ENCODE data around the gene ATRNL1.

The ATRNL1 gene

GRCh38 chr10:115163129-115163528, 70.0 kb downstream of the ATRNL1 start:
- no CpG with 5 or more reads among the region's 5 CpGs for WGBS, 2 donors (ENCODE audit: extremely low coverage in 2 of 2, insufficient read length in 2 of 2, insufficient replicate concordance in 1 of 2)
- no peak overlapping the region for H4K8ac ChIP-seq (ENCODE audit: low read depth, low read length)
- no peak for DNase-seq (ENCODE audit: low spot score)
- no peak overlapping the region for H3K4me3 ChIP-seq (ENCODE audit: low read length in 2 of 2)
- H3K79me1 ChIP-seq (ENCODE audit: low read depth, low read length): no peaks in the 10 kb centered on the region
- no peak overlapping the region for H2BK5ac ChIP-seq (ENCODE audit: low read length)
- H2AFZ ChIP-seq (ENCODE audit: low read length): no peak overlapping the region
- H3K4me2 ChIP-seq (ENCODE audit: insufficient read depth, low read length, poor library complexity, severe bottlenecking): no peak overlapping the region
- no peak overlapping the region for H3K27ac ChIP-seq (replicated peaks; ENCODE audit: low read length)
- H2AK5ac ChIP-seq (ENCODE audit: low read depth, low read length): no peak overlapping the region
- no peak overlapping the region for H4K91ac ChIP-seq (ENCODE audit: low read depth, low read length, poor library complexity)
- H3K9me3 ChIP-seq (replicated peaks in 1 of 2; ENCODE audit: control insufficient read depth in 2 of 2, insufficient read depth in 1 of 2, low read depth in 1 of 2, low read length in 2 of 2): peaks cover 0 to 8% of the 10 kb centered on the region in 2 donors
- no peak overlapping the region for H3K14ac ChIP-seq (ENCODE audit: low read length)
- H2BK120ac ChIP-seq (ENCODE audit: low read depth, low read length): no peak overlapping the region
- no peaks in the 10 kb centered on the region for H3K4me1 ChIP-seq (ENCODE audit: control insufficient read depth in 2 of 2, insufficient read depth in 1 of 2, low read depth in 1 of 2, low read length in 2 of 2)
- no peak overlapping the region for H3K4ac ChIP-seq (ENCODE audit: low read length)
- H3K23ac ChIP-seq (ENCODE audit: low read depth, low read length, poor library complexity): no peak overlapping the region
- peaks cover 0 to 11% of the 10 kb centered on the region in 2 donors for H3K36me3 ChIP-seq (replicated peaks in 1 of 2; ENCODE audit: control insufficient read depth in 2 of 2, insufficient read depth in 2 of 2, low read length in 2 of 2)
- H2BK15ac ChIP-seq (ENCODE audit: low read length): no peak overlapping the region
- no peak overlapping the region for H3K18ac ChIP-seq (ENCODE audit: low read length)
- H2BK12ac ChIP-seq (ENCODE audit: low read length): no peak overlapping the region
- no peaks in the 10 kb centered on the region for H3K27me3 ChIP-seq (ENCODE audit: control insufficient read depth in 3 of 3, insufficient read depth in 3 of 3, low read depth in 1 of 3, low read length in 3 of 3)
- no peak overlapping the region for H3K9ac ChIP-seq (ENCODE audit: low read depth, low read length, poor library complexity)

GRCh38 chr10:115164220-115164619, 71.1 kb downstream of the ATRNL1 start:
- no peak overlapping the region for H3K27ac ChIP-seq (replicated peaks; ENCODE audit: low read length)
- H3K9me3 ChIP-seq (replicated peaks in 1 of 2; ENCODE audit: control insufficient read depth in 2 of 2, insufficient read depth in 1 of 2, low read depth in 1 of 2, low read length in 2 of 2): peaks cover 0 to 8% of the 10 kb centered on the region in 2 donors
- no peak overlapping the region for H3K4me2 ChIP-seq (ENCODE audit: insufficient read depth, low read length, poor library complexity, severe bottlenecking)
- H3K4me1 ChIP-seq (ENCODE audit: control insufficient read depth in 2 of 2, insufficient read depth in 1 of 2, low read depth in 1 of 2, low read length in 2 of 2): no peaks in the 10 kb centered on the region
- no peak overlapping the region for H2BK5ac ChIP-seq (ENCODE audit: low read length)
- H3K27me3 ChIP-seq (ENCODE audit: control insufficient read depth in 3 of 3, insufficient read depth in 3 of 3, low read depth in 1 of 3, low read length in 3 of 3): no peaks in the 10 kb centered on the region
- no peaks in the 10 kb centered on the region for H3K79me1 ChIP-seq (ENCODE audit: low read depth, low read length)
- no peak overlapping the region for H4K91ac ChIP-seq (ENCODE audit: low read depth, low read length, poor library complexity)
- H2BK15ac ChIP-seq (ENCODE audit: low read length): no peak overlapping the region
- no peak for DNase-seq (ENCODE audit: low spot score)
- H3K4ac ChIP-seq (ENCODE audit: low read length): no peak overlapping the region
- no peak overlapping the region for H2BK120ac ChIP-seq (ENCODE audit: low read depth, low read length)
- H4K8ac ChIP-seq (ENCODE audit: low read depth, low read length): no peak overlapping the region
- H2AFZ ChIP-seq (ENCODE audit: low read length): no peak overlapping the region
- no peak overlapping the region for H3K4me3 ChIP-seq (ENCODE audit: low read length in 2 of 2)
- H2AK5ac ChIP-seq (ENCODE audit: low read depth, low read length): no peak overlapping the region
- H2BK12ac ChIP-seq (ENCODE audit: low read length): no peak overlapping the region
- no peak overlapping the region for H3K14ac ChIP-seq (ENCODE audit: low read length)
- peaks cover 0 to 11% of the 10 kb centered on the region in 2 donors for H3K36me3 ChIP-seq (replicated peaks in 1 of 2; ENCODE audit: control insufficient read depth in 2 of 2, insufficient read depth in 2 of 2, low read length in 2 of 2)
- H3K9ac ChIP-seq (ENCODE audit: low read depth, low read length, poor library complexity): no peak overlapping the region
- WGBS, 2 donors (ENCODE audit: extremely low coverage in 2 of 2, insufficient read length in 2 of 2, insufficient replicate concordance in 1 of 2): no CpG with 5 or more reads among the region's 2 CpGs
- no peak overlapping the region for H3K23ac ChIP-seq (ENCODE audit: low read depth, low read length, poor library complexity)
- H3K18ac ChIP-seq (ENCODE audit: low read length): no peak overlapping the region

GRCh38 chr10:115167751-115168150, 74.6 kb downstream of the ATRNL1 start:
- H3K79me1 ChIP-seq (ENCODE audit: low read depth, low read length): no peaks in the 10 kb centered on the region
- no peak overlapping the region for H2BK5ac ChIP-seq (ENCODE audit: low read length)
- no peak overlapping the region for H4K8ac ChIP-seq (ENCODE audit: low read depth, low read length)
- H3K4me3 ChIP-seq (ENCODE audit: low read length in 2 of 2): no peak overlapping the region
- peaks cover 0 to 11% of the 10 kb centered on the region in 2 donors for H3K36me3 ChIP-seq (replicated peaks in 1 of 2; ENCODE audit: control insufficient read depth in 2 of 2, insufficient read depth in 2 of 2, low read length in 2 of 2)
- no peak overlapping the region for H2BK15ac ChIP-seq (ENCODE audit: low read length)
- H3K9me3 ChIP-seq (replicated peaks in 1 of 2; ENCODE audit: control insufficient read depth in 2 of 2, insufficient read depth in 1 of 2, low read depth in 1 of 2, low read length in 2 of 2): peaks cover 0 to 8% of the 10 kb centered on the region in 2 donors
- H4K91ac ChIP-seq (ENCODE audit: low read depth, low read length, poor library complexity): no peak overlapping the region
- H2BK120ac ChIP-seq (ENCODE audit: low read depth, low read length): no peak overlapping the region
- WGBS, 2 donors (ENCODE audit: extremely low coverage in 2 of 2, insufficient read length in 2 of 2, insufficient replicate concordance in 1 of 2): no CpG with 5 or more reads among the region's 2 CpGs
- no peak overlapping the region for H3K9ac ChIP-seq (ENCODE audit: low read depth, low read length, poor library complexity)
- no peak overlapping the region for H3K27ac ChIP-seq (replicated peaks; ENCODE audit: low read length)
- H3K4me1 ChIP-seq (ENCODE audit: control insufficient read depth in 2 of 2, insufficient read depth in 1 of 2, low read depth in 1 of 2, low read length in 2 of 2): no peaks in the 10 kb centered on the region
- no peak overlapping the region for H3K4ac ChIP-seq (ENCODE audit: low read length)
- no peak overlapping the region for H3K4me2 ChIP-seq (ENCODE audit: insufficient read depth, low read length, poor library complexity, severe bottlenecking)
- H2AK5ac ChIP-seq (ENCODE audit: low read depth, low read length): no peak overlapping the region
- no peaks in the 10 kb centered on the region for H3K27me3 ChIP-seq (ENCODE audit: control insufficient read depth in 3 of 3, insufficient read depth in 3 of 3, low read depth in 1 of 3, low read length in 3 of 3)
- no peak overlapping the region for H2BK12ac ChIP-seq (ENCODE audit: low read length)
- no peak overlapping the region for H3K18ac ChIP-seq (ENCODE audit: low read length)
- no peak for DNase-seq (ENCODE audit: low spot score)
- H3K23ac ChIP-seq (ENCODE audit: low read depth, low read length, poor library complexity): no peak overlapping the region
- no peak overlapping the region for H2AFZ ChIP-seq (ENCODE audit: low read length)
- H3K14ac ChIP-seq (ENCODE audit: low read length): no peak overlapping the region

GRCh38 chr10:115171392-115171960, 78.3 kb downstream of the ATRNL1 start:
- H3K36me3 ChIP-seq (replicated peaks in 1 of 2; ENCODE audit: control insufficient read depth in 2 of 2, insufficient read depth in 2 of 2, low read length in 2 of 2): peaks cover 0 to 1% of the 10 kb centered on the region in 2 donors
- no peak overlapping the region for H2AFZ ChIP-seq (ENCODE audit: low read length)
- H2BK5ac ChIP-seq (ENCODE audit: low read length): no peak overlapping the region
- no peak overlapping the region for H2BK120ac ChIP-seq (ENCODE audit: low read depth, low read length)
- H3K4me3 ChIP-seq (ENCODE audit: low read length in 2 of 2): no peak overlapping the region
- no peak overlapping the region for H3K14ac ChIP-seq (ENCODE audit: low read length)
- H3K79me1 ChIP-seq (ENCODE audit: low read depth, low read length): no peaks in the 10 kb centered on the region
- no peak overlapping the region for H3K23ac ChIP-seq (ENCODE audit: low read depth, low read length, poor library complexity)
- H2AK5ac ChIP-seq (ENCODE audit: low read depth, low read length): no peak overlapping the region
- H3K18ac ChIP-seq (ENCODE audit: low read length): no peak overlapping the region
- H3K9ac ChIP-seq (ENCODE audit: low read depth, low read length, poor library complexity): no peak overlapping the region
- H4K91ac ChIP-seq (ENCODE audit: low read depth, low read length, poor library complexity): no peak overlapping the region
- H3K27me3 ChIP-seq (ENCODE audit: control insufficient read depth in 3 of 3, insufficient read depth in 3 of 3, low read depth in 1 of 3, low read length in 3 of 3): no peaks in the 10 kb centered on the region
- peaks cover 0 to 3% of the 10 kb centered on the region in 2 donors for H3K9me3 ChIP-seq (replicated peaks in 1 of 2; ENCODE audit: control insufficient read depth in 2 of 2, insufficient read depth in 1 of 2, low read depth in 1 of 2, low read length in 2 of 2)
- H3K4me1 ChIP-seq (ENCODE audit: control insufficient read depth in 2 of 2, insufficient read depth in 1 of 2, low read depth in 1 of 2, low read length in 2 of 2): no peaks in the 10 kb centered on the region
- WGBS, 2 donors (ENCODE audit: extremely low coverage in 2 of 2, insufficient read length in 2 of 2, insufficient replicate concordance in 1 of 2): no CpG with 5 or more reads among the region's 1 CpG
- H2BK15ac ChIP-seq (ENCODE audit: low read length): no peak overlapping the region
- H3K4me2 ChIP-seq (ENCODE audit: insufficient read depth, low read length, poor library complexity, severe bottlenecking): no peak overlapping the region
- no peak overlapping the region for H3K4ac ChIP-seq (ENCODE audit: low read length)
- no peak overlapping the region for H3K27ac ChIP-seq (replicated peaks; ENCODE audit: low read length)
- H2BK12ac ChIP-seq (ENCODE audit: low read length): no peak overlapping the region
- peak; percentile 1 for DNase-seq (ENCODE audit: low spot score)
- no peak overlapping the region for H4K8ac ChIP-seq (ENCODE audit: low read depth, low read length)

All from neuronal stem cell (in vitro differentiated cells).